ENCODE measurements around the gene KLK14.

Gene KLK14

GRCh38 chr19:51034704-51035103, 48.0 kb downstream of the KLK14 start, which contains the start of gene KLK12:
TSS of gene KLK12 (minus strand) at chr19:51035002. CDS start at chr19:51034621, 381 bp downstream.
- no peak within 1 kb of the TSS for H3K4me3 ChIP-seq (ENCODE audit: low read depth, low read length)
- TF ChIP-seq CTCF (IDR thresholded peaks at IDR 0.05; ENCODE audit: borderline replicate concordance, insufficient read depth, low read depth, low read length): no peak

GRCh38 chr19:51031880-51032225, 50.8 kb downstream of the KLK14 start:
- H3K4me3 ChIP-seq (ENCODE audit: low read depth, low read length): no peak overlapping the region
- no peak for TF ChIP-seq CTCF (IDR thresholded peaks at IDR 0.05; ENCODE audit: borderline replicate concordance, insufficient read depth, low read depth, low read length)

GRCh38 chr19:51031220-51031879, 51.3 kb downstream of the KLK14 start:
- no peak for TF ChIP-seq CTCF (IDR thresholded peaks at IDR 0.05; ENCODE audit: borderline replicate concordance, insufficient read depth, low read depth, low read length)
- no peak overlapping the region for H3K4me3 ChIP-seq (ENCODE audit: low read depth, low read length)

GRCh38 chr19:51030631-51031030, 52.1 kb downstream of the KLK14 start:
- TF ChIP-seq CTCF (IDR thresholded peaks at IDR 0.05; ENCODE audit: borderline replicate concordance, insufficient read depth, low read depth, low read length): no peak
- H3K4me3 ChIP-seq (ENCODE audit: low read depth, low read length): no peak overlapping the region

- H3K4me3 ChIP-seq (ENCODE audit: low read depth, low read length): no peak overlapping the region
- TF ChIP-seq CTCF (IDR thresholded peaks at IDR 0.05; ENCODE audit: borderline replicate concordance, insufficient read depth, low read depth, low read length): no peak
These were observed 53.0 kb downstream of the KLK14 start for GRCh38 chr19:51029718-51030117.

All from GM12875 (cell line).